K562 (cell line): ENCODE results near the gene NEB. TPM values are rescaled to one million over a fixed set of nuclear protein-coding genes. Genes with fewer than 3 reads are reported as not detected.

Experiments used
- CBX8 ChIP-seq: fragments of 200-600 bp; sonication (generic); IDR thresholded peaks from 2 replicates; pipeline ENCODE4 v1.6.1; 2012; ENCODE audit warnings: borderline replicate concordance, mixed run types, low read depth, mild to moderate bottlenecking, moderate library complexity, mixed read lengths, low read length, control low read depth, inconsistent platforms; ENCODE audit not compliant: poor library complexity, severe bottlenecking; ENCODE audit errors: extremely low read depth
- CUX1 ChIP-seq: fragments of 200-800 bp; sonication (Bioruptor generic); IDR thresholded peaks from 2 replicates; pipeline ENCODE4 v1.6.1; 2016; ENCODE audit warnings: missing genetic modification characterization, missing compliant biosample characterization
- GTF2E2 ChIP-seq: fragments of 200-800 bp; sonication (Bioruptor generic); IDR thresholded peaks from 2 replicates; pipeline ENCODE4 v1.6.1; 2016; ENCODE audit warnings: missing genetic modification characterization, missing compliant biosample characterization
- MECOM ChIP-seq: fragments of 250-450 bp; sonication (Bioruptor Pico); IDR thresholded peaks from 2 replicates; pipeline ENCODE4 v1.8.0; 2022; ENCODE audit warnings: inconsistent platforms
- NFXL1 ChIP-seq: fragments of 450-650 bp; formaldehyde crosslinking; IDR thresholded peaks from 2 replicates; pipeline ENCODE4 v1.4.0; 2021; ENCODE audit warnings: mild to moderate bottlenecking
- RFX5 ChIP-seq: IDR thresholded peaks from 2 replicates; pipeline ENCODE4 v1.6.1; 2011; ENCODE audit warnings: low read depth, mild to moderate bottlenecking, improper control_type of control experiment, low read length
- RHOXF2B ChIP-seq: fragments of 250-450 bp; sonication (Bioruptor Pico); conservative IDR thresholded peaks from 2 replicates; pipeline ENCODE4 v1.5.1; 2021
- RUNX1 ChIP-seq: sonication (generic); IDR thresholded peaks from 2 replicates; pipeline ENCODE4 v1.6.1; 2016; ENCODE audit warnings: antibody characterized with exemption, low read depth
- SAP30 ChIP-seq: fragments of 200-600 bp; sonication (generic); IDR thresholded peaks from 2 replicates; pipeline ENCODE4 v1.6.1; 2012; ENCODE audit warnings: borderline replicate concordance, low read depth, mild to moderate bottlenecking, moderate library complexity, low read length, control low read depth, inconsistent platforms; ENCODE audit not compliant: insufficient read depth, poor library complexity, severe bottlenecking
- SRSF1 ChIP-seq: fragments of 200-400 bp; formaldehyde crosslinking; IDR thresholded peaks from 2 replicates; pipeline ENCODE4 v1.6.1; 2017; ENCODE audit warnings: mild to moderate bottlenecking, low read depth, low read length, moderate library complexity
- TOE1 ChIP-seq, 2 experiments: fragments of 450-650 bp in 1 of 2; sonication (generic) in 1 of 2; formaldehyde crosslinking in 1 of 2; IDR thresholded peaks; 2 replicates each; pipeline versions ENCODE4 v1.7.1 to v1.8.0; 2016 to 2022; ENCODE audit warnings: borderline replicate concordance in 2 of 2, mild to moderate bottlenecking in 2 of 2, antibody characterized with exemption in 1 of 2, inconsistent platforms in 1 of 2, low read depth in 1 of 2, missing genetic modification reagents in 1 of 2, moderate library complexity in 1 of 2
- TRIM24 ChIP-seq, 2 experiments: fragments of 450-650 bp; IDR thresholded peaks; 2 replicates each; pipeline ENCODE4 v1.6.1; 2016
- ZNF140 ChIP-seq: fragments of 250-450 bp; sonication (Bioruptor Pico); IDR thresholded peaks from 2 replicates; pipeline ENCODE4 v1.8.0; 2021; ENCODE audit warnings: moderate library complexity, mild to moderate bottlenecking, inconsistent platforms
- polyA plus RNA-seq, 8 experiments: library from polyadenylated mRNA; depleted of rRNA in 4 of 8; stranded (reverse) in 5 of 8; unstranded in 3 of 8; fragments of >200 nt; fragmentation: Nextera tagmentation in 2 of 8; fragmentation: Illumina TruSeq in 1 of 8; extraction: Ambion mirVana in 2 of 8; extraction: Trizol in 1 of 8; gene quantifications; 2 replicates each; pipeline versions ENCODE4 v1.2.1 to v1.2.3, GENCODE V29; 2011 to 2014; ENCODE audit warnings: inconsistent platforms in 1 of 8, missing spikeins in 1 of 8
- total RNA-seq, 7 experiments: library from RNA; depleted of rRNA in 6 of 7; stranded (reverse); fragments of >200 nt in 6 of 7; fragmentation: Illumina TruSeq in 2 of 7; extraction: Trizol in 2 of 7; gene quantifications; 2 replicates each; pipeline versions ENCODE4 v1.2.1 to v1.2.3, GENCODE V29; 2011 to 2021; ENCODE audit warnings: low replicate concordance in 1 of 7
- TF ChIP-seq, protein P1 (sequence below): fragments of 450-650 bp; IDR thresholded peaks from one replicate; pipeline ENCODE4 v1.6.1; 2018; ENCODE audit warnings: mild to moderate bottlenecking, moderate library complexity; ENCODE audit not compliant: partially characterized antibody
- TF ChIP-seq, protein P2 (sequence below): IDR thresholded peaks from 2 replicates; pipeline ENCODE4 v1.6.1; 2014; ENCODE audit warnings: antibody characterized with exemption
- TF ChIP-seq, protein P3 (sequence below): IDR thresholded peaks from 2 replicates; pipeline ENCODE4 v1.6.1; 2012; ENCODE audit warnings: low read depth, low read length, improper control_type of control experiment, borderline replicate concordance

Gene NEB
- total and polyA plus RNA-seq, 9 of the 15 experiments (the other 6 are each of a cell fraction or from before 2014, with no cell fraction given), result 1.7 to 3.8 (median 2.9) TPM

DNA sequence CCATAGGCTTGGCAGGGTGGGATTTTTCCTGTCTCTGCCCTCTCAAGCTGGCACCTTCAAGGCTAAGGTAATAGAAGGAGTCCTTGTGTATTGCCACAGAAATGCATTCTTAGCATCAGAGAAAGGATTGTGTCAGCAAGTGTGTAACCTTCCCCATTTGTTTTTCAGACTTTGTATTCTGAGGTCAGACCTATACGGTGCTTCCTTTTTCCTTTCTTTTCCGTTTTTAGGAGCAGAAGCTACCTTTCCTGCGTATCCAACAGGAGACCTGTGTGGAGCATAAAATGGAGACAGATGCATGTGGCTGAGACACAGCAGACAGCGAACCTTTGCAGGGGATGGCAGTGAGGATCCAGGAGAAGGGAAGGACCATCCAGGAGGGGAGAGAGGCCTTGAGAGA lies 47.4 kb upstream of the NEB start (continued):
- TF ChIP-seq RHOXF2B (no peak), NFXL1 (0 out of 2 replicates have a peak, but pooled peaks have one; percentile 12), GTF2E2 (no peak), SRSF1 (no peak), ZNF140 (CRISPR knock-in tag) (no peak), SAP30 (no peak), CUX1 (CRISPR knock-in tag) (no peak), RUNX1 (no peak), CBX8 (no peak), TRIM24 (IDR thresholded peaks at IDR 0.05) (no peak), RFX5 (no peak), TOE1 (IDR thresholded peaks at IDR 0.05; ENCODE audit: borderline replicate concordance) (no peak), TOE1 (CRISPR knock-in tag; IDR thresholded peaks at IDR 0.05; ENCODE audit: borderline replicate concordance, low read depth) (no peak), MECOM (CRISPR knock-in tag) (peak; percentile 38; the same call in 1 of the 2 replicates)
- TF ChIP-seq, protein P1, sequence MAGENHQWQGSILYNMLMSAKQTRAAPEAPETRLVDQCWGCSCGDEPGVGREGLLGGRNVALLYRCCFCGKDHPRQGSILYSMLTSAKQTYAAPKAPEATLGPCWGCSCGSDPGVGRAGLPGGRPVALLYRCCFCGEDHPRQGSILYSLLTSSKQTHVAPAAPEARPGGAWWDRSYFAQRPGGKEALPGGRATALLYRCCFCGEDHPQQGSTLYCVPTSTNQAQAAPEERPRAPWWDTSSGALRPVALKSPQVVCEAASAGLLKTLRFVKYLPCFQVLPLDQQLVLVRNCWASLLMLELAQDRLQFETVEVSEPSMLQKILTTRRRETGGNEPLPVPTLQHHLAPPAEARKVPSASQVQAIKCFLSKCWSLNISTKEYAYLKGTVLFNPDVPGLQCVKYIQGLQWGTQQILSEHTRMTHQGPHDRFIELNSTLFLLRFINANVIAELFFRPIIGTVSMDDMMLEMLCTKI, result no peak
- TF ChIP-seq, protein P2, sequence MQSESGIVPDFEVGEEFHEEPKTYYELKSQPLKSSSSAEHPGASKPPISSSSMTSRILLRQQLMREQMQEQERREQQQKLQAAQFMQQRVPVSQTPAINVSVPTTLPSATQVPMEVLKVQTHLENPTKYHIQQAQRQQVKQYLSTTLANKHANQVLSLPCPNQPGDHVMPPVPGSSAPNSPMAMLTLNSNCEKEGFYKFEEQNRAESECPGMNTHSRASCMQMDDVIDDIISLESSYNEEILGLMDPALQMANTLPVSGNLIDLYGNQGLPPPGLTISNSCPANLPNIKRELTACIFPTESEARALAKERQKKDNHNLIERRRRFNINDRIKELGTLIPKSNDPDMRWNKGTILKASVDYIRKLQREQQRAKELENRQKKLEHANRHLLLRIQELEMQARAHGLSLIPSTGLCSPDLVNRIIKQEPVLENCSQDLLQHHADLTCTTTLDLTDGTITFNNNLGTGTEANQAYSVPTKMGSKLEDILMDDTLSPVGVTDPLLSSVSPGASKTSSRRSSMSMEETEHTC, result no peak
- TF ChIP-seq, protein P3, sequence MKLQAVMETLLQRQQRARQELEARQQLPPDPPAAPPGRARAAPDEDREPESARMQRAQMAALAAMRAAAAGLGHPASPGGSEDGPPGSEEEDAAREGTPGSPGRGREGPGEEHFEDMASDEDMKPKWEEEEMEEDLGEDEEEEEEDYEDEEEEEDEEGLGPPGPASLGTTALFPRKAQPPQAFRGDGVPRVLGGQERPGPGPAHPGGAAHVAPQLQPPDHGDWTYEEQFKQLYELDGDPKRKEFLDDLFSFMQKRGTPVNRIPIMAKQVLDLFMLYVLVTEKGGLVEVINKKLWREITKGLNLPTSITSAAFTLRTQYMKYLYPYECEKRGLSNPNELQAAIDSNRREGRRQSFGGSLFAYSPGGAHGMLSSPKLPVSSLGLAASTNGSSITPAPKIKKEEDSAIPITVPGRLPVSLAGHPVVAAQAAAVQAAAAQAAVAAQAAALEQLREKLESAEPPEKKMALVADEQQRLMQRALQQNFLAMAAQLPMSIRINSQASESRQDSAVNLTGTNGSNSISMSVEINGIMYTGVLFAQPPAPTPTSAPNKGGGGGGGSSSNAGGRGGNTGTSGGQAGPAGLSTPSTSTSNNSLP, result no peak
